Ramos (cell line): ENCODE measurements around the gene CALD1.

Experiments
- in situ Hi-C: fragments of 300-500 bp; cut with MboI; formaldehyde crosslinking; loops from one replicate; pipeline ENCODE4 v1.14.3; 2022; ENCODE audit warnings: low sequenced_read_pairs; ENCODE audit not compliant: unreplicated experiment

CALD1 gene

DNA sequence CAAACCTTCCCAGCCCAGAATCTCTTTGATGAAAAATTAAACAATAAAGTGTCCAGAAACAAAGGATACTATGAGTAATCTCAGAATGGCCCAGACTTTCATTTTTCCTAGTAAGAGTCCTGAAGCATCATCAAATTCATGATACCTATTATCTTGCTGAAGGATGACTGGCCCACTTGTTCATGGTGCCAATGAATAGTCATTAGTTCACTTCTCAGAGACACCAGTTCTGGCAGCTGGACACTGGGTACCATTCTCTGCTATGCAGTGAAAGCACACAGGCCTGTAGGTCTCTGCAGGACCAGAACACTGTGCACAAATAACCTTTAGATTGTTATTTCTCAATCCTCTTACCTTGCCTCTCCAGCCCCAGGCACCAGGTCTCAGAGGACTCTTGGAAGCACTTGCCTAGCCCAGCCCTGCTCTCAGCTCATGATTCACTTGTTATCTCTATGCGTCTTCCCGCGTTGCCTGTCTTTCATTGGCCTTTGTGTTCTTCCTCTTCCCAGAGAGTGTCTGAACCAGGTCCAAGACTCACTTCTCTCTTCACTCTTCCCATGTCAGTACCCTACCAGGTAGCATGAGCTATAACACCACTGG is 108.8 kb downstream of the CALD1 start:
- in situ Hi-C loops = no loop called here

DNA sequence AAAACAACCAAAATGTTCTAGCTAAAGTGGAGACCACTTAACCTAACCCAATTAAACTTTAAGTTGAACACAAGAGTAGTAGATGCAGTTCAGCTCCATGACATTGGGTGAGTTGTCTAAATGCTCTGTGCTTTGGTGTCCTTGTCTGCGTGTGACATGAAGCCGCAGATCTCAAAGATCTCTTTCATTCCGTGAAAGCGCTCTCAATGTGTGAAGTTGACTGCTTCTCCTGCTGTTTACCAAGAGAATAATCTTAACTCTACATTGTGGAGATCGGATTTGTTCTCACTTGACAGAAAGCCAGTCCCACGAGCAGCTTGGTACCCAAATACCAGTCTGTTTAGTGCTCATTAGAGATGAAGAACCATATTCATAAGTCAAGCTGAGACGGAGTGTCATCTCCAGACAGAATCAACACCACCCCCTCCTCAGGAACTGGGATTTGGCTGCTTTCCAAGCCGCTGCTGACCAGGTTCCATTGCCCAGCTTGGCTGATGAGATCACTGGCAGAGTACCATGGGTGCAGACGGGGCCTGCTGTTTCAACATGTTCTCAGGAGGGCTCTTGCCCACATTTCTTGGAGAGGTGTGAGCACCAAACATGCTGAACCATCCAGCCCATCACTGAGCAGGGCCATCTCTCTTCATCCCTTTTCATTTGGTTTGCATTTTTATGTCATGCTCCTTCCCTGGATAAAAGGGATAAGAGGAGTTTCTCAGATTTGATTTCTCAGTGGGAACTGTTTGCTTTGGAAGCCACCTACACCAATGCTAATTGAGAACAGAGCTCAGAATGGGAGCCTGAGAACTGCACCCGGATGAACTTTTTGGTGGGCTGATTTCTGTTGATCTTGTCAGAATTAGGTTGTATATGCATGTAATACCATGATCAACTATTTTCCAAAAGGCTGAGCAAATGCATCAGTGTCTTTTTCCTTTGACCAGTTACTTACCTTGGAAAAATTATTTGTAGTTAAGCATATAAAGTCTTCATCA is 111.1 kb downstream of the CALD1 start:
- in situ Hi-C loops = no loop called here

DNA sequence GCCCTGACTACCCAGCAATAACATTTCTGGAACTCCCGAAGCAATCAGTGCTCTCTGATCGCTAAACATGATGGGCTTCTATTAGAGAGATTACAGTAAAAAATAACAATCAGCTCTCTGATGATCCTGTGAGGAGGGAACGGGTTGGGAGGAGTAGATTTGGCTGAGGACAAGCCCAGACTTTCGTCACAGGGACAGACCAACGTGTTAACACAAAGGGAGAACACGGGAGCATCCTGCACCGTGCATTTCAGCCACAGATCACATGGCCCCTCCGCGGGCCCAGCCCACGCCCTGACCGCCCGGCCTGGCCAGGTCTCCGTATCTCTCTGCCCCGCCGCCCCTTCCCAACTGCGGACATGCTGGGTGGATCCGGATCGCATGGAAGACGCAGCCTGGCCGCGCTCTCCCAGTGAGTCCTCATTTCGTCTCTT is 111.8 kb downstream of the CALD1 start:
- in situ Hi-C loops = no loop called here

DNA sequence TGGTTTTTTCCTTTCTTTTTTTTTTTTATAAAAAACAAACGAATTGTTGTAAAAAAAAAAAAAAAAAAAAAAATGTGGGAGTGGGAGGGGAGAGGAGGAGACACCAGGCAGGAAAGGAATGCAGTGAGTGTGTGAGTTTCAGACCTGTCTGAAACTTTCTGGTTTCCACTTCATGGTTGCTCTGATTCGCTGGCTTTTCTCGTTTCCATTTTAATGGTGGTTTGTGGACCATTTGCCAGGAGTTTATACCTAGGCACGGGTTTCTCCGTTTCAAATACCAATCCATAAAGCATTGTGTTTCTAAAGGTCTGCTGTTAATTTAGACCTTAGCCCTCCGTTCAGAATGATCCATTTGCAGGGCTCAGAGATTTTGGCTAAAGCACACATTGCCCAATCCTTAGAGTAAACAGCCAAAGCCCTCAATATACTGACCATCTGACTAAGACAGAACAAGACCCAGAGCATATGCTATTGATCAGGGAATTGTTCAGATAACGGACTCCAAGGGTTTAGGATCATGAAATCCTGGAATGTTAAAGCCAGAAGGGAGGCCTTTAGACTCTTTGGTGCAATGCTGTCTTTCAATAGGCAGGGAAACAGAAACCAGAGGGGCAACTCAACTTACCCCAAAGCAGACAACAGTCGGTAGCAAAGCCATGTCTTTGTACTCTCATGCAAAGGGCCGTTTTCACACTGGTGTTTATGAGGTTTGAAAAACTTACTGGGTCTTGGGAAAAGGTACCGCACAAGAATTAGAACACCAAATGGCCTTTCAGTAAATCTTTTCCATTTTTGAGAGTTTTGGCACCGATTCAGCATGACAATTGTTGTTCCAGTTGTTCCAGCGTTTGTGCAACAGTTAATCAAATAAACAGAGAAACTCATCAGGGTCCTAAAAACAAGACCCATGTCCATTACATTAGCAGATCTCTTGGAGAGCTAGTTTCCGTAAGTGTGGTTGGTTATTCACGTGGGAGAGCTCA is 112.6 kb downstream of the CALD1 start:
- in situ Hi-C loops = no loop called here

DNA sequence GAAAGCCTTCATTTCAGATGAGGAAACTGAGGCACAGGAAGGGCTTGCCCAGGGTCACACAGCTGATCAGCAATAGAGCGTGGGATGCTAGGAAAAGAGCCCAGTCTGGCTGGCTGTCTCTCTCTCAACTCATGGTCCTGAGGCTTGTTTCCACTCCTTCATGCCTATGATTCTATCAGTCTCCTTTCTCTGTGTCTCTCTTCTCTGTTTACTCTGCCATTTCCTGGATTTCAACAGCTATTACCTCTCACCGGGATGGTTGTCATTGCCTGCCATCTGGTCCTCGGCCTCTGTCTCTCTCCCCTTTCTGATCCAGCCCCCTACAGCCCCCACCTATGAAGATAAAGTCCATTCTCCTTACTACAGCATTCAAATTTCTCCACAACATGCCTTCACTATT is 113.5 kb downstream of the CALD1 start:
- in situ Hi-C loops = no loop called here

DNA sequence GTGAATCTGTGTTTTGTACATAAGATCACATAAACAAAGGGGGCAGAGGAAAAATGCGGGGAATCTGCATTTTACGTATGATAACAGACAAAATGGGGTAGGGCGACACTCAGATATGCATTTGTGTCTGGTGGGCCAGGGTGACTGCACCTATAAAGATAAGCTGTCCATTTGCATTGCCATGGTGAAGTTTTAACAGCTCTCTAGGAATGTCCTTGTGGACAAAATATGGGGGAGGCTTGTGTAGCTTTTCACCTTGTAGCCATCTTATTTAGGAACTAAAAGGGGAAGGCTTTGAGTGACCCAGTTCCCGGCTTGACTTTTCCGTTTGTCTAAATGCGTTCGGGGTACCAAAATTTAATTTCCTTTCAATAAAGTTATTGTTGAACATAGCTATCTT is 114.5 kb downstream of the CALD1 start:
- in situ Hi-C loops = no loop called here

DNA sequence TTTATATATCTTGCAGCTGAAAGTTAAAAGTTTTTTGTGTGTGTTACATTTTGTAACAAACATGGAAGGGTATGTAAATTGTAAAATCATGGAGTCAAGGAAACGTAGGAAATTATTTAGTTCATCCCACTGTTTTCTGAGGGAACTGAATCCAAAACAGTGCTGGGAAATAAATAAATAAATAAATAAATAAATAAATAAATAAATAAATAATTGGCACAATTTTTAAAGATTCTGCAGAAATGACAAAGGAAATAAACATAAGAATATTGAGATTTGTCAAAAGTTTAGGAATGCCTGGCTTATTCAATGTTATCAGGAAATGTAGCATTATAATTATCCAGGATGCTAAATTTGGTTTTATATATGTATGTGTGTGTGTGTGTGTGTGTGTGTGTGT is 115.5 kb downstream of the CALD1 start:
- in situ Hi-C loops = no loop called here

DNA sequence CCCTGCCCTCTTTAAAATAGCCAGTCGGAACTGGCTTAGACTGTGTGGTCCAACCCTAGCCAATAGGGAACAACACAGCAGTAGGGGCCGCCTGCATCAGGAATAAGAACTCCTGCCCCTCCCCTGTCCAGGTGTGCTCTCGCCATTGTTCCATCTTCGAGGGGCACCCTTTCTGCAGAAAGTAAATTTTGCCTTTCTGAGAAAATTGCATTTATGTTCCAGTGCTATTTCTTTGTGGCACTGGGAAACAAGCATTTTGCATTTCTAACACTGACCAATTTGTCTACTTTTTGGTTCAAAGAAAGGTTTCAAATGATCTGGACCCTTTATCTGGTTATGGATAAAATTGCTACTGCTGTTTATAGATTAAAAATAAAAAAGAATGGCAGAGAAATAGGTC is 116.6 kb downstream of the CALD1 start:
- in situ Hi-C loops = no loop called here

DNA sequence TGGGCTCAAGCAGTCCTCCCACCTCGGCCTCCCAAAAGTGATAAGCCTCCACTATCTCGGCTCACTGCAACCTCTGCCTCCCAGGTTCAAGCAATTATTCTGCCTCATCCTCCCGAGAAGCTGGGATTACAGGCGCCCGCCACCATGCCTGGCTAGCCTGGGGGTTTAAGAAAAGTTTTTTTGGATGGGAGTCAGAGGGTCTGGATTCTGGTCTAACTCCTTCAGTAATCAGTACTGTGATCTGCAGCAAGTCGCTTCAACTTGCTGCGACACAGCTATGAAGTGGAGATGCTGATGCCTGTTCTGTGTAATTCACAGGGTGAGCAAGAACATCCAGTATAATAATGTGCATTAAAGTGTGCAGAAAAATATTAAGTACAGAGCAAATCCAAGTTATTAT is 118.5 kb downstream of the CALD1 start:
- in situ Hi-C loops = no loop called here

DNA sequence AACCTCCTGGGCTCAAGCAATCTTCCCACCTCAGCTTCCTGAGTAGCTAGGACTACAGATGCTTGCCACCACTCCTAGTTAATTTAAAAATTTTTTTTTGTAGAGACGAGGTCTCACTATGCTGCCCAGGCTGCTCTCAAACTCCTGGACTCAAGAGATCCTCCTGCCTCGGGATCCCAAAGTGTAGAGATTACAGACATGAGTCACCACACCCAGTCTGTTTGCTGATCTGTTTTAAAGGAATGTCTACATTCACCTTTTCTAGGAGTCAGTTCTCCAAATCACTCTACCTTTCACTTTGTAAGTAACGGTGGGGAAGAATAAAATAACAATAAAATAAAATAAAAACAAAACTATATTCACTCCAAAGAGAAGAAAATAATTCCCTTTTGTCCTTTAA is 120.3 kb downstream of the CALD1 start:
- in situ Hi-C loops = no loop called here

DNA sequence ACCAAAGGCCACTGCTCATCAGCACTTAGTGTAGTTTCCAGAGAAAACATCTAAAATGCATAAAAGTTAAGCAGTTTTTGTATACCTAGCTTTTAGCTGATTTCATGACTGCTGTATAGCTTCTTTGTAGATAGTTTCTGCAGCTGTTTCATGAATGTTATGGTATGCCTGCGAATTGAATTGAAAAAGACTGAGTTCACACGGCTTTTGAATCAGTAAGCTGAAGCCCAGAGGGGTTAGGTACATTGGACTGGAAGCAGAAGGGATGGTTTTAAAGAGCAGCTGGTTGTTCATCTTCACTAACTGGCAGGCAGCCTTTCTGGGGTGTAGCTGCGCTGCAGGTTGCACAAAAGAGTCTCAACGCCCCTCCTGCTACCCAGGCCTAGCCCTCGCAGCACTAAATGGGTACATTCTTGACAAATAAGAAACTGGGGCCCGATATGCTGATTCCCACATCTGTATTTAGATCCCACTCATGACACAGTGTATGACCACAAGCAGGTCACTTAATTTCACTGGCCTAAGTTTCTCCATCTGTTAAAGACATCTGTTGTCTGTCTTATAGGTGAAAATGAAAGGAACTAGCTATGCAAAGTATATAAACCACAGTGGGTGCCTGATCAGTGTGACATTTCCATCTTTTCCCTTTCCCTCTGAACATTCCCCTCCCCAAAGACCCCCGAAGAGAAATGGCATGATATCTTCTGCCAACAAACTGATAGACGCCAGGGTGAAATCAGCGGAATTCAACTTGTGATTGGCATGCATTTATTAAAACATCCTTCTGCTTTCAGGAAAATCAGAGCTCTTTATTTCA is 120.9 kb downstream of the CALD1 start:
- in situ Hi-C loops = no loop called here

DNA sequence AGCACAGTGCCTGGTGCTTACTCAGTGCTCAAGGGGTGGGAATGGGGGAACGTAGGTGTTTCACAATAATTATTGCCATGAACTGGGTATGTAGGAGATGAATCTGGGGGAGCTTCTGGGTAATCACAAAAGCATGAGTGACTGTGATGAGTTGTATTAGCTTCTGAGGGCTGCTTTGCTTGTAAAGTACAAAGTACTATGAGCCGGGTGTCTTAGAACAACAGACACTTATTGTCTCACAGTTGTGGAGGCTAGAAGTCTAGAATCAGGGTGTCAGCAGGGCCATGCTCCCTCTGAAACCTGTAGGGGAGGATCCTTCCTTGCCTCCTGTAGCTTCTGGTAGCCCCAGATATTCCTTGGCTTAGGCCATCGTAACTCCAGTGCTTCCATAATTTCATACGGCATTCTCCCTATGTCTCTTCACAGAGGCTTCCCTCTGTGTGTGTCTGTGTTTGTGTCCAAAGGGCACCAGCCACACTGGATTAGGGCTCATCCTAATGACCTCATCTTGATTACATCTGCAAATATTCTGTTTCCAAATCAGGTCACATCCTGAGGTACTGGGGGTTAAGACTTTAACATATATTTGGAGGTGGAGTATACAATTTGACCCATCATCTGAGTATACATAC is 122.1 kb downstream of the CALD1 start:
- in situ Hi-C loops = no loop called here

DNA sequence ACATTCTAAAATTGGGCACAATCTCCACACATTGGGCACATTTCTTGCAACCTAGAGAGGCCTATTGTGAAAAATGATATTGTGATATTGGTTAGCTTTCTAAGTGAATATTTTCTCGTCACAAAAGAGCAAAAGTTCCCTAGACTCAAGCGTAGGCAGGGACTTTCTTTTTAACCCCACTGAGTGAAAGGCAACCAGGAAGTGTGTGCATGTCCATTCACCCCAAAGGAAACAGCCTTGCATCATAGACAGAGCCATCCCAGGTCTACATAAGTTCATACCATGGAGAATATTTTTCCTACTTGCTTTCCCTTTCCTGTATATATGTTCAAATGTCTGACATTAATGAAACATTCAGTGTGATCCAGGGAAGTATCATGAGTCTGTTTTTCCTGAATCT is 122.6 kb downstream of the CALD1 start:
- in situ Hi-C loops = no loop called here

DNA sequence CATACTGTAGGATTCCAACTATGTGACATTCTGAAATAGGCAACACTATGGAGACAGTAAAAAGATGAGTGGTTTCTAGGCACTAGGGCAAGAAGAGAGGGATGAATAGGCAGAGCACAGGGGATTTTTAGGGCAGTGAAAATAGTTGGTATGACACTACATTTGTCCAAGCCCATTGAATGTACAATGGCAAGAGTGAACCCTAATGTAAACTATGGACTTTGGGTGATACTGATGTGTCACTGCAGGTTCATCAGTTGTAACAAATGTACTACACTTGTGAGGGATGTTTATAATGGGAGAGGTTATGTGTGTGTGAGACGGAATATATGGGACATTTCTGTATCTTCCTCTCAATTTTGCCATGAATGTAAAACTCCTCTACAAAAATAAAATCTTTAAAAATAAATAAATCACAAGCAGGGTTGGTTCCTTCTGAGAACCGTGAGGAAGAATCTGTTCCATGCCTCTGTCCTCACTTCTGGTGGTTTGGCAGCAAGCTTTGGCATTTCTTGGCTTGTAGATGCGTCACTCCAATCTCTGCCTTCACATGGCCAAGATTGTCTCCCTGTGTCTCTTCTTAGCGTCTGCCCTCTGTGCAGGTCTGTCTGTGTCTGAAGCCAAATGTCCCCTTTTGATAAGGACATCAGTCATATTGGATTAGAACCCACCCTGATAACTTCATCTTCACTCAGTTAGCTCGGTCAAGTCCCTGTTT is 123.8 kb downstream of the CALD1 start:
- in situ Hi-C loops = no loop called here

DNA sequence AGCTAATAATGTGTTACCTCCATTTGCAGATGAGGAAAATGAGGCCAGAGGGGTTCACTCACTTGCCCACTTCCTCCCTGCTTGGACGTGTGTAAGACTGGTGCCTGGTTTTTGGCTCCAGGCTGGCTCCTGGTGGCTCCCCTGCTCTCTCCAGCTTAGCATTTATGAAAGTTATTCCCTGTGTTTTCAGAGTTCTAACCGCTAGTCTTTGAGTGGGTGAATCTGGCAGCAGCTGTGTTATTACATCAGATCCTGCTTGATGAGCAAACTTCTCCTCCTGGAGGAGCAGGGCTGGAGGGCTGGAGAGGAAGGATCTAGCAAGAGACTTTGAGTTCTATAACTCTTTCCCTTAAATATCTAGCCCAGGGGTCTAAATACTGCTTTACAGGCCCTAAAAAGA is 125.9 kb downstream of the CALD1 start:
- in situ Hi-C loops = no loop called here

DNA sequence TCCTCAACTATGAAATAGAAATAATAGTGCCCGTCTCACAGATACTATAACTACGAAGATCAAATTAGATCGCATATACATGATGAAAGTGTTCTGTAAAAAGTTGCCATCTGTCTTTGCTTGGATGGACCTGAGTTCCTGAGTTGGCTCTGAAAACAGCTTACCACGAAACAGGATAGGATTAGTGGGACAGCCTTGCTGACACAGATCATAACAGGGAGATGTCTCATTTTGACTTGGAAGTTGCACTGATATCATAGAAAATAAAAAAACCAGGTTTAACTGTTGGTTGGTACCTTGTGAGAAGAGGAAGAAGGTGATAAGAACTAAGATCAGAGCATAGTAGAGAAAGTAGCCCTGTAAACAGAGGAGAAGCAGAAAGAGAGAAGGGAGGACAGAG is 127.6 kb downstream of the CALD1 start:
- in situ Hi-C loops = no loop called here

DNA sequence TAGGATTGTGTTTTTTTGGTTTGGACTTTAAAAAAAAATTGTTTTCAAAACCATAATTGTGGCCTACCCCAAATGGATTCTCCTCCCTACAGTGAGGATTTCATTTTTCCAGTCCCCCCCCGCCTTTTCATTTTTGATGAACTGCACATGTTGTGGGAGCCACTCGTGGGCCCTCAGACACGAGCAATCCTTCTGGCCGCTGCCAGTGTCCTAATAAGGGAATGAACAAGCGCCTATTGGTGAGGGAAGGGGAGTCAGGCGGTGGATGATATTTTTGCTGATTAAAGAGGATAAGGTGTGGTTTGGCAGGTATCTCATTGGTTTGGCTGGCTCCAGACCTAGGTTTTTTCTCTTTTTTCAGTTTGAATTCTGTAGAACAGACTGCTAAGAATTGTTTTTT is 128.2 kb downstream of the CALD1 start:
- in situ Hi-C loops = no loop called here

DNA sequence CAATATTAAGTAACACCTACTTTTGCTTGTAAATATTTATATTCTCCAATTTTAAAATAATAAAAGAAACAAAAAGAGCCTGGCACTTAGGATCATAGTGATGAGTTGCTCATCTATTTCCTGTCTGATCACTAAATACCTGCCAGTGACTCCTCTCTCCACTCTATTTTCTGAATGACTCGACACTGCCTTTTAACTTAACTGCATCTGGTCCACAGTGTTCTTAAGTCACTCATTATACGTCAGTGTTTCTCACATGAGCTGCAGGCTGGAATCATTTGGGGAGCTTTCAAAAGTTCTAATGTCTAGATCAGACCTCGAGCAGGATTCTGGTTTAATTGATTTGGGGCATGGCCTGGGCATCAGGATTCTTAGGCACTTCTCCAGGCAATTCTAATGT is 128.9 kb downstream of the CALD1 start:
- in situ Hi-C loops = no loop called here
